HepG2 (cell line): ENCODE measurements around the gene PDXDC1. TPM values are rescaled to one million over a fixed set of nuclear protein-coding genes. Genes with fewer than 3 reads are reported as not detected.

Experiments
- CAMTA2 ChIP-seq: sonication (generic); formaldehyde crosslinking; IDR thresholded peaks from 2 replicates; pipeline ENCODE4 v1.4.0; 2020; ENCODE audit warnings: mild to moderate bottlenecking, missing genetic modification reagents, borderline replicate concordance
- MAF1 ChIP-seq: sonication (generic); formaldehyde crosslinking; IDR thresholded peaks from 2 replicates; pipeline ENCODE4 v1.5.0; 2020; ENCODE audit warnings: missing genetic modification reagents, borderline replicate concordance
- NFATC3 ChIP-seq: sonication (generic); formaldehyde crosslinking; IDR thresholded peaks from 2 replicates; pipeline ENCODE4 v1.5.1; 2020; ENCODE audit warnings: mild to moderate bottlenecking, missing genetic modification reagents
- PRMT3 ChIP-seq: sonication (generic); formaldehyde crosslinking; IDR thresholded peaks from 2 replicates; pipeline ENCODE4 v1.8.1; 2022; ENCODE audit warnings: low read depth, mild to moderate bottlenecking, moderate library complexity, missing genetic modification reagents, borderline replicate concordance
- ZFP1 ChIP-seq: IDR thresholded peaks from 2 replicates; pipeline ENCODE4 v1.6.1; 2016
- ZFY ChIP-seq: sonication (generic); formaldehyde crosslinking; IDR thresholded peaks from 2 replicates; pipeline ENCODE4 v1.4.0; 2020; ENCODE audit warnings: missing genetic modification reagents
- ZNF232 ChIP-seq: sonication (generic); formaldehyde crosslinking; IDR thresholded peaks from 2 replicates; pipeline ENCODE4 v1.4.0; 2020; ENCODE audit warnings: missing genetic modification reagents, borderline replicate concordance
- ZNF546 ChIP-seq: sonication (generic); formaldehyde crosslinking; conservative IDR thresholded peaks from 2 replicates; pipeline ENCODE4 v1.8.1; 2023; ENCODE audit warnings: mild to moderate bottlenecking, missing genetic modification reagents
- ZNF709 ChIP-seq: sonication (generic); formaldehyde crosslinking; IDR thresholded peaks from 2 replicates; pipeline ENCODE4 v1.5.0; 2020; ENCODE audit warnings: mild to moderate bottlenecking, missing genetic modification reagents
- ZNF780A ChIP-seq: sonication (generic); formaldehyde crosslinking; IDR thresholded peaks from 2 replicates; pipeline ENCODE4 v1.8.0; 2022; ENCODE audit warnings: mild to moderate bottlenecking, missing genetic modification reagents, moderate library complexity
- polyA plus RNA-seq, 8 experiments: library from polyadenylated mRNA; depleted of rRNA in 3 of 8; stranded (reverse) in 7 of 8; unstranded in 1 of 8; fragments of >200 nt; fragmentation: Illumina TruSeq in 4 of 8; extraction: Trizol in 4 of 8; gene quantifications; 2 replicates each; pipeline versions ENCODE4 v1.2.1 to v1.2.3, GENCODE V29; 2011 to 2016; ENCODE audit warnings: low read depth in 4 of 8, missing spikeins in 1 of 8, mixed read lengths in 1 of 8; ENCODE audit not compliant: insufficient read depth in 1 of 8
- total RNA-seq, 5 experiments: library from RNA; depleted of rRNA; stranded (reverse); fragments of >200 nt; fragmentation: Illumina TruSeq; extraction: Trizol; gene quantifications; 2 replicates each; pipeline ENCODE4 v1.2.3, GENCODE V29; 2016; ENCODE audit warnings: low read depth in 1 of 5
- TF ChIP-seq, protein P1 (sequence below): sonication (generic); formaldehyde crosslinking; IDR thresholded peaks from 2 replicates; pipeline ENCODE4 v1.4.0; 2020; ENCODE audit warnings: missing genetic modification reagents
- TF ChIP-seq, protein P2 (sequence below): sonication (generic); formaldehyde crosslinking; IDR thresholded peaks from 2 replicates; pipeline ENCODE4 v1.4.0; 2020; ENCODE audit warnings: missing genetic modification reagents, borderline replicate concordance
- TF ChIP-seq, protein P3 (sequence below): sonication (generic); formaldehyde crosslinking; IDR thresholded peaks from 2 replicates; pipeline ENCODE4 v1.4.0; 2020; ENCODE audit warnings: missing genetic modification reagents

Gene PDXDC1
- total and polyA plus RNA-seq, 2 of the 13 experiments (the other 11 are each of a cell fraction or from before 2014, with no cell fraction given): 133 to 169 TPM

DNA sequence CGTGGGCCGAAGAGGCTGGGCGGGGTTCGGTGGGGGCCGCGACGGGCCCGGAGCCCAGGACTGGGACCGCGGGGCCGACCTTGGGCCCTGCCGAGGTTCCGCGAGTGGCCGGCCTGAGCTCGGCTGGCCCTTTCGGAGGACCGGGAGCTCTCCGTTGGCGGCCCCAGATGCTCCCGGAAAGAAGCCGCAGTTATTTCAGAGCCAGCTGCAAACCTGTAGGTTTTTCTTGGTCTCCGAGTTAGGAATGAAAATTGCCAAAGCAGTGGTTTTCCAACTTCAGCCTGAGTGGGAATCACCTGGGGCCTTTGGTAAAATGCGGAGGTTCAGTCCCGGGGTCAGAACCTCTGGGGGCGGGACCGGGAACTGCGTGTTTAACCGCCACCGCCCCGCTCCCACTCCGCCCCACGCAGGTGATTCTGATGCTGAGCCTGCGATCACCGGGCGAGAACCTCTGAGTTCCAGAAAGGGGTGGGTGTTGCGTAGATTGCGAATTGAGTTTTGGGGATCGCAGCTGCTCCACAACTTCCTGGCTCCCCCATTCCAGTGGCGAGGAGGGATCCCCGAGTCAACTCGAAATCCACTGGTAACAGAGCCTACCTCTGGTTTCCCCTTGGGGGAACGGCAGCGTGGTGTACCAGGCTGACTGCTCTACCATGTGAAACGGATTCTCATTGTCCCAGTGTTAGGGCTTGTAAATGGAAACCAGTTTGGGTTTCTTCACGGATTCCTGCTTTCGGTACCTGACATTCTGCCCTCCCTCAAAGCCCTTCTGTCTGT, 780 bp downstream of the PDXDC1 start (continued):
- TF ChIP-seq, protein P1, sequence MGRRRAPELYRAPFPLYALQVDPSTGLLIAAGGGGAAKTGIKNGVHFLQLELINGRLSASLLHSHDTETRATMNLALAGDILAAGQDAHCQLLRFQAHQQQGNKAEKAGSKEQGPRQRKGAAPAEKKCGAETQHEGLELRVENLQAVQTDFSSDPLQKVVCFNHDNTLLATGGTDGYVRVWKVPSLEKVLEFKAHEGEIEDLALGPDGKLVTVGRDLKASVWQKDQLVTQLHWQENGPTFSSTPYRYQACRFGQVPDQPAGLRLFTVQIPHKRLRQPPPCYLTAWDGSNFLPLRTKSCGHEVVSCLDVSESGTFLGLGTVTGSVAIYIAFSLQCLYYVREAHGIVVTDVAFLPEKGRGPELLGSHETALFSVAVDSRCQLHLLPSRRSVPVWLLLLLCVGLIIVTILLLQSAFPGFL (CRISPR knock-in tag): 0 out of 2 replicates have a peak, but pooled peaks have one; percentile 72
- TF ChIP-seq NFATC3 (0 out of 2 replicates have a peak, but pooled peaks have one; percentile 41), MAF1 (0 out of 2 replicates have a peak, but pooled peaks have one; percentile 47), ZNF780A (0 out of 2 replicates have a peak, but pooled peaks have one; percentile 11), ZNF709 (0 out of 2 replicates have a peak, but pooled peaks have one; percentile 17), ZFP1 (0 out of 2 replicates have a peak, but pooled peaks have one; percentile 42), CAMTA2 (CRISPR knock-in tag) (0 out of 2 replicates have a peak, but pooled peaks have one; percentile 25), ZNF232 (CRISPR knock-in tag) (0 out of 2 replicates have a peak, but pooled peaks have one; percentile 33), PRMT3 (CRISPR knock-in tag) (peak; percentile 90; the same call in 1 of the 2 replicates), ZFY (CRISPR knock-in tag) (peak; percentile 42), ZNF546 (0 out of 2 replicates have a peak, but pooled peaks have one; percentile 36)
- TF ChIP-seq, protein P2, sequence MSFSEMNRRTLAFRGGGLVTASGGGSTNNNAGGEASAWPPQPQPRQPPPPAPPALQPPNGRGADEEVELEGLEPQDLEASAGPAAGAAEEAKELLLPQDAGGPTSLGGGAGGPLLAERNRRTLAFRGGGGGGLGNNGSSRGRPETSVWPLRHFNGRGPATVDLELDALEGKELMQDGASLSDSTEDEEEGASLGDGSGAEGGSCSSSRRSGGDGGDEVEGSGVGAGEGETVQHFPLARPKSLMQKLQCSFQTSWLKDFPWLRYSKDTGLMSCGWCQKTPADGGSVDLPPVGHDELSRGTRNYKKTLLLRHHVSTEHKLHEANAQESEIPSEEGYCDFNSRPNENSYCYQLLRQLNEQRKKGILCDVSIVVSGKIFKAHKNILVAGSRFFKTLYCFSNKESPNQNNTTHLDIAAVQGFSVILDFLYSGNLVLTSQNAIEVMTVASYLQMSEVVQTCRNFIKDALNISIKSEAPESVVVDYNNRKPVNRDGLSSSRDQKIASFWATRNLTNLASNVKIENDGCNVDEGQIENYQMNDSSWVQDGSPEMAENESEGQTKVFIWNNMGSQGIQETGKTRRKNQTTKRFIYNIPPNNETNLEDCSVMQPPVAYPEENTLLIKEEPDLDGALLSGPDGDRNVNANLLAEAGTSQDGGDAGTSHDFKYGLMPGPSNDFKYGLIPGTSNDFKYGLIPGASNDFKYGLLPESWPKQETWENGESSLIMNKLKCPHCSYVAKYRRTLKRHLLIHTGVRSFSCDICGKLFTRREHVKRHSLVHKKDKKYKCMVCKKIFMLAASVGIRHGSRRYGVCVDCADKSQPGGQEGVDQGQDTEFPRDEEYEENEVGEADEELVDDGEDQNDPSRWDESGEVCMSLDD (CRISPR knock-in tag): peak; percentile 34; the same call in 1 of the 2 replicates
- TF ChIP-seq, protein P3, sequence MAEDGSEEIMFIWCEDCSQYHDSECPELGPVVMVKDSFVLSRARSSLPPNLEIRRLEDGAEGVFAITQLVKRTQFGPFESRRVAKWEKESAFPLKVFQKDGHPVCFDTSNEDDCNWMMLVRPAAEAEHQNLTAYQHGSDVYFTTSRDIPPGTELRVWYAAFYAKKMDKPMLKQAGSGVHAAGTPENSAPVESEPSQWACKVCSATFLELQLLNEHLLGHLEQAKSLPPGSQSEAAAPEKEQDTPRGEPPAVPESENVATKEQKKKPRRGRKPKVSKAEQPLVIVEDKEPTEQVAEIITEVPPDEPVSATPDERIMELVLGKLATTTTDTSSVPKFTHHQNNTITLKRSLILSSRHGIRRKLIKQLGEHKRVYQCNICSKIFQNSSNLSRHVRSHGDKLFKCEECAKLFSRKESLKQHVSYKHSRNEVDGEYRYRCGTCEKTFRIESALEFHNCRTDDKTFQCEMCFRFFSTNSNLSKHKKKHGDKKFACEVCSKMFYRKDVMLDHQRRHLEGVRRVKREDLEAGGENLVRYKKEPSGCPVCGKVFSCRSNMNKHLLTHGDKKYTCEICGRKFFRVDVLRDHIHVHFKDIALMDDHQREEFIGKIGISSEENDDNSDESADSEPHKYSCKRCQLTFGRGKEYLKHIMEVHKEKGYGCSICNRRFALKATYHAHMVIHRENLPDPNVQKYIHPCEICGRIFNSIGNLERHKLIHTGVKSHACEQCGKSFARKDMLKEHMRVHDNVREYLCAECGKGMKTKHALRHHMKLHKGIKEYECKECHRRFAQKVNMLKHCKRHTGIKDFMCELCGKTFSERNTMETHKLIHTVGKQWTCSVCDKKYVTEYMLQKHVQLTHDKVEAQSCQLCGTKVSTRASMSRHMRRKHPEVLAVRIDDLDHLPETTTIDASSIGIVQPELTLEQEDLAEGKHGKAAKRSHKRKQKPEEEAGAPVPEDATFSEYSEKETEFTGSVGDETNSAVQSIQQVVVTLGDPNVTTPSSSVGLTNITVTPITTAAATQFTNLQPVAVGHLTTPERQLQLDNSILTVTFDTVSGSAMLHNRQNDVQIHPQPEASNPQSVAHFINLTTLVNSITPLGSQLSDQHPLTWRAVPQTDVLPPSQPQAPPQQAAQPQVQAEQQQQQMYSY (CRISPR knock-in tag): peak; percentile 69; the same call in 1 of the 2 replicates
- TF ChIP-seq, all 625 proteins: peak for 32; not testable (repeated sequence) for 593
